Vagina (tissue), 2 donors: ENCODE measurements around the gene ITPR1.

Source experiments
- CTCF ChIP-seq, 3 experiments: fragments of 450-650 bp in 2 of 3; fragments of 200-600 bp in 1 of 3; sonication (generic) in 1 of 3; IDR thresholded peaks; one replicate each; pipeline ENCODE4 v1.5.1; 2017 to 2019; ENCODE audit warnings: antibody characterized with exemption in 3 of 3, mild to moderate bottlenecking in 2 of 3, moderate library complexity in 2 of 3
- POLR2AphosphoS5 ChIP-seq, 2 donors: sonication (generic); formaldehyde crosslinking; IDR thresholded peaks; one replicate each; pipeline ENCODE4 v1.9.0; 2017; ENCODE audit warnings: antibody characterized with exemption in 2 of 2, mild to moderate bottlenecking in 2 of 2, low read depth in 1 of 2; ENCODE audit not compliant: insufficient read depth in 1 of 2

GRCh38 chr3:4568841-4569240 is 75.7 kb downstream of the ITPR1 start:
- TF ChIP-seq CTCF (IDR thresholded peaks at IDR 0.05) (no peak), POLR2AphosphoS5 (IDR thresholded peaks at IDR 0.05; ENCODE audit: insufficient read depth in 1 of 2, low read depth in 1 of 2) (no peak)
